ENCODE results near the gene RXFP1.

DNA sequence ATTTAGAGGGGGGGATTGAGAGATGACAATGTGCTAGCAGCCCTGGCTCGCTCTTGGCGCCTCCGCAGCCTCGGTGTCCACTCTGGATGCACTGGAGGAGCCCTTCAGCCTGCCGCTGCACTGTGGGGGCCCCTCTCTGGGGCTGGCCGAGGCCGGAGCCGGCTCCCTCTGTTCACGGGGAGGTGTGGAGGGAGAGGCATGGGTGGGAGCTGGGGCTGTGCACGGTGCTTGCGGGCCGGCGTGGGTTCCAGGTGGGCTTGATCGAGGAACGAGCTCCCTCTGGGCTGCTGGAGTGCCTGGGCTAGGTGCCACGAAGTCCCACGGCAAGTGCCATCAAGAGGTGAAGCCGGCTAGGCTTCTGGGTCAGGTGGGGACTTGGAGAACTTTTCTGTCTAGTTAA, 143.1 kb downstream of the RXFP1 start:
- TF ChIP-seq, protein P1, sequence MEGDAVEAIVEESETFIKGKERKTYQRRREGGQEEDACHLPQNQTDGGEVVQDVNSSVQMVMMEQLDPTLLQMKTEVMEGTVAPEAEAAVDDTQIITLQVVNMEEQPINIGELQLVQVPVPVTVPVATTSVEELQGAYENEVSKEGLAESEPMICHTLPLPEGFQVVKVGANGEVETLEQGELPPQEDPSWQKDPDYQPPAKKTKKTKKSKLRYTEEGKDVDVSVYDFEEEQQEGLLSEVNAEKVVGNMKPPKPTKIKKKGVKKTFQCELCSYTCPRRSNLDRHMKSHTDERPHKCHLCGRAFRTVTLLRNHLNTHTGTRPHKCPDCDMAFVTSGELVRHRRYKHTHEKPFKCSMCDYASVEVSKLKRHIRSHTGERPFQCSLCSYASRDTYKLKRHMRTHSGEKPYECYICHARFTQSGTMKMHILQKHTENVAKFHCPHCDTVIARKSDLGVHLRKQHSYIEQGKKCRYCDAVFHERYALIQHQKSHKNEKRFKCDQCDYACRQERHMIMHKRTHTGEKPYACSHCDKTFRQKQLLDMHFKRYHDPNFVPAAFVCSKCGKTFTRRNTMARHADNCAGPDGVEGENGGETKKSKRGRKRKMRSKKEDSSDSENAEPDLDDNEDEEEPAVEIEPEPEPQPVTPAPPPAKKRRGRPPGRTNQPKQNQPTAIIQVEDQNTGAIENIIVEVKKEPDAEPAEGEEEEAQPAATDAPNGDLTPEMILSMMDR (IDR thresholded peaks at IDR 0.05), result no peak
- TF ChIP-seq POLR2A (IDR thresholded peaks at IDR 0.05) (no peak), EP300 (IDR thresholded peaks at IDR 0.05) (no peak)

All from ovary (tissue), 3 donors.